GM19099 (cell line): ENCODE results near the gene ZNF714.

Experiments
- POLR2A ChIP-seq: IDR thresholded peaks from 3 replicates; pipeline ENCODE4 v1.6.1; 2011; ENCODE audit warnings: low read depth; ENCODE audit not compliant: insufficient read length; ENCODE audit errors: extremely low read depth

The ZNF714 gene

DNA sequence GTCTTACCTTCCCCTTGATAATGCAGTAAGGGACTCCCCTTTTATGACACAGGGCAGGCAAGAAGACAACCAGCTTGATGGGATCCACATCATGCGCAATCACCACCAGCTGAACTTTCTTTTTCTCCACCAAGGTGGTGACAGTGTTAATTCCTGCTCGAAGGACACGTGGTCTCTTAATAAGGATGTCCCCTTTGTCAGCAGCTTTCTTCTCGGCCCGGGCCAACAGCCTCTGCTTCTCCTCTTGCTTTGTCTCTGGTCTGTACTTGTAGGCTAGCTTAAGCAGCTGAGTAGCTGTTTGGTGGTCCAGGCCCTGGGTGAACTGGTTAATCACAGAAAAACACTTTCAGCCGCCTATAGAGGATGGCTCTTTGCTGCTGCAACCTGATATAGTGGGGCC, 67.9 kb downstream of the ZNF714 start:
- TF ChIP-seq POLR2A = no peak

DNA sequence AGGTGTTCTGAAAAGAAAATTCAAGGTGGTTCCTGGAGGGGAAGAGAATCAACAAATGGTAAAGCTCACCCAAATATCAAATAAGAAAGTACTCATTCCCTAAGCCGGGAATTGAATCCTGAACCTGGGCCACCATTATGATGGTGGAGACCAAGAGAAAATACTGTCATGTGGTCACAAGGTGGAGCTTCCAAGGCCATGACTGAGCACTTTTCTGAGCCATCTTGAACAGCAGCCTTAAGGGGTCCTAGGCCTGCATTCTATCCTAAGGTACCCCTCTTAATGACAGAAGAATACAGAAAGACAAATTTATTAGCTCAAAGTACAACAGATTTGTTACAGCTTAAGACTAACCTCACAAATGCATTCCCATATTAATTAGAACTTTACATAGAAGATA, 69.5 kb downstream of the ZNF714 start:
- no peak for TF ChIP-seq POLR2A

DNA sequence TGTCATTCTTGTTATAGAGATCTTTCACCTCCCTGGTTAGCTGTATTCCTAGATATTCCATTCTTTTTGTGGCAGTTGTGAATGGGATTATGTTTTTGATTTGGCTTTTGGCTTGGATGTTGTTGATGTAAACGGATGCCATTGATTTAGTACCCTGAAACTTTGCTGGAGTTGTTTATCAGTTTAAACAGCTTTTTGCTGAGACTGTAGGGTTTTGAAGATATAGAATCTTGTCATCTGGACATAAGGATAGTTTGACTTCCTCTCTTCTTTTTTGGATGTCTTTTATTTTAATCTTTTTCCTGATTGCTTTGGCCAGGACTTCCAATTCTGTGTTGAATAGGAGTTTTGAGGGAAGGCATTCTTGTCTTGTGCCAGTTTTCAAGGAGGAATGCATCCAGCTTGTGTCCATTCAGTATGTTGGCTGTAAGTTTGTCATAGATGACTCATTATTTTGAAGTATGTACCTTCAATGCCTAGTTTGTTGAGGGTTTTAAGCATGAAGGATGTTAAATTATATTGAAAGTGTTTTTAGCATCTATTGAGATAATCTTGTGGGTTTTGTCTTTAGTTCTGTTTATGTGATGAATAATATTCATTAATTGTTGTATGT, 76.6 kb downstream of the ZNF714 start:
- no peak for TF ChIP-seq POLR2A

DNA sequence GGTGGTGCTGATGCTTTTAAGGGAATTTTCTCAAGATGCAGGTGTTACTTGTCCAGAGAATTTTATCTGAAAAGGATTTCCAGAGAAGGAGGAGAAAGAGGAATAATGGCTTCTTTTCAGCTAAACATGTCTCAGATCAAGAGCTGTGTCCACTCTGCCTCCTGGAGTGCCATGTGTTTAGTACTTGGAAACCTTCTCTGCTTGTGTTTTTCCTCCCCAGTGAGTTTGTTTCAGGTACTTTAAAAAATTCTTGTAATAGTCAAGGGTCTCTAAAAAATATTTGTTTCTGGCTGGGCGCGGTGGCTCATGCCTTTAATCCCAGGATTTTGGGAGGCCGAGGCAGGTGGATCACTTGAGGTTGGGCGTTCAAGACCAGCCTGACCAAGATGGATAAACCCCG, 82.5 kb downstream of the ZNF714 start:
- no peak for TF ChIP-seq POLR2A

DNA sequence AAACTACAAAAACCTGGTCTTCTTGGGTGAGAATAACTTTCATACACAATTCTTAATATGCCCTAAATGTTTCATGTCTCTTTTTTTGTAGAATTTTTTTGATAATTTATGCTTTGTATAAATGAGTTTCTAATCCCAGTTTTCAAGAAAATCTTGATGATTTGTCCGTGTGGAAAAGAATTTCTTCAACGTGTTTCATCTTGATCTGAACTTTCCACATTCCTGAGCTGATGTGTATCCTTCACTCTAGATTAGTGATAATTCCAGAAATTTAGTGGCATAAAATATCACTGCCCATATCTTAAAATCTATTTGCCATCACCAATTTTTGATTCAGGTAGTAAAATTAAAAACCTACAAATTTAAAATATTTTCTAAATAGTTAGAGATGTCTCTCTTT, 84.4 kb downstream of the ZNF714 start:
- no peak for TF ChIP-seq POLR2A
